ENCODE results near the gene SYNM. TPM values are rescaled to one million over a fixed set of nuclear protein-coding genes. Genes with fewer than 3 reads are reported as not detected.

Gene SYNM, protein sequence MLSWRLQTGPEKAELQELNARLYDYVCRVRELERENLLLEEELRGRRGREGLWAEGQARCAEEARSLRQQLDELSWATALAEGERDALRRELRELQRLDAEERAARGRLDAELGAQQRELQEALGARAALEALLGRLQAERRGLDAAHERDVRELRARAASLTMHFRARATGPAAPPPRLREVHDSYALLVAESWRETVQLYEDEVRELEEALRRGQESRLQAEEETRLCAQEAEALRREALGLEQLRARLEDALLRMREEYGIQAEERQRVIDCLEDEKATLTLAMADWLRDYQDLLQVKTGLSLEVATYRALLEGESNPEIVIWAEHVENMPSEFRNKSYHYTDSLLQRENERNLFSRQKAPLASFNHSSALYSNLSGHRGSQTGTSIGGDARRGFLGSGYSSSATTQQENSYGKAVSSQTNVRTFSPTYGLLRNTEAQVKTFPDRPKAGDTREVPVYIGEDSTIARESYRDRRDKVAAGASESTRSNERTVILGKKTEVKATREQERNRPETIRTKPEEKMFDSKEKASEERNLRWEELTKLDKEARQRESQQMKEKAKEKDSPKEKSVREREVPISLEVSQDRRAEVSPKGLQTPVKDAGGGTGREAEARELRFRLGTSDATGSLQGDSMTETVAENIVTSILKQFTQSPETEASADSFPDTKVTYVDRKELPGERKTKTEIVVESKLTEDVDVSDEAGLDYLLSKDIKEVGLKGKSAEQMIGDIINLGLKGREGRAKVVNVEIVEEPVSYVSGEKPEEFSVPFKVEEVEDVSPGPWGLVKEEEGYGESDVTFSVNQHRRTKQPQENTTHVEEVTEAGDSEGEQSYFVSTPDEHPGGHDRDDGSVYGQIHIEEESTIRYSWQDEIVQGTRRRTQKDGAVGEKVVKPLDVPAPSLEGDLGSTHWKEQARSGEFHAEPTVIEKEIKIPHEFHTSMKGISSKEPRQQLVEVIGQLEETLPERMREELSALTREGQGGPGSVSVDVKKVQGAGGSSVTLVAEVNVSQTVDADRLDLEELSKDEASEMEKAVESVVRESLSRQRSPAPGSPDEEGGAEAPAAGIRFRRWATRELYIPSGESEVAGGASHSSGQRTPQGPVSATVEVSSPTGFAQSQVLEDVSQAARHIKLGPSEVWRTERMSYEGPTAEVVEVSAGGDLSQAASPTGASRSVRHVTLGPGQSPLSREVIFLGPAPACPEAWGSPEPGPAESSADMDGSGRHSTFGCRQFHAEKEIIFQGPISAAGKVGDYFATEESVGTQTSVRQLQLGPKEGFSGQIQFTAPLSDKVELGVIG (N-terminal part only)
- 2.4 and 8.9 TPM in 2 replicates for total RNA-seq (ENCODE audit: low replicate concordance)

DNA sequence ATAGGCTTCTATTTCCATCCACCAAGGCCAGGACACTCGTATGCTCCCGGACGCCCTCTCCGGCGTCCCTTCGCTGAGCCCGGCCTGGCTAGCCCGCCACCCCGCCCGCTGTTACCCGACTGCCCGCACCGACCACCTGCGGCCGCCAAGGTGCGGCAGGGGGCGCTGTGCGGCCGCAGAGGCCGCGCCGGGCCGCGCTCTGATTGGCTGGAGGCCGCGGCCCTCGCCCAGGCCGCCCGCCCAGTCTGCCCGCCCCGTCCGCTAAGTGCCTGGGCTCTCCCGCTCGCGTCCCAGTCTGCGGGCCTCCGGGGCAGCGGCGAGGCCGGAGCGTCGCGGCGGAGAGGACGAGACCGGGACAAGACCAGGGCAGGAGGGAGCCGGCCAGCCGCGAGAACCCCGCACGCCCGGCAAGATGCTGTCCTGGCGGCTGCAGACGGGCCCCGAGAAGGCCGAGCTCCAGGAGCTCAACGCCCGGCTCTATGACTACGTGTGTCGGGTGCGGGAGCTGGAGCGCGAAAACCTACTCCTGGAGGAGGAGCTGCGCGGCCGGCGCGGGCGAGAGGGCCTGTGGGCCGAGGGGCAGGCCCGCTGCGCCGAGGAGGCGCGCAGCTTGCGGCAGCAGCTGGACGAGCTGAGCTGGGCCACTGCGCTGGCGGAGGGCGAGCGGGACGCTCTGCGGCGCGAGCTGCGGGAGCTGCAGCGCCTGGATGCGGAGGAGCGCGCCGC lies at the start of gene SYNM:
Gene SYNM, plus strand, starts transcription at position 293 of the 726 bp plus-strand sequence. Its CDS starts 120 bp downstream, at position 413.

Other genes with a start within 250 kb of the SYNM start
- not detected in 2 replicates for gene PGPEP1L, start 97.3 kb upstream of the SYNM start, total RNA-seq (ENCODE audit: low replicate concordance)
- gene TTC23, start 144.5 kb downstream of the SYNM start, total RNA-seq (ENCODE audit: low replicate concordance): 18.6 and 26.8 TPM in 2 replicates
- gene LRRC28, start 146.4 kb downstream of the SYNM start, total RNA-seq (ENCODE audit: low replicate concordance): 9.6 and 13.2 TPM in 2 replicates